ENCODE measurements around the gene RAB37.

The RAB37 gene

DNA sequence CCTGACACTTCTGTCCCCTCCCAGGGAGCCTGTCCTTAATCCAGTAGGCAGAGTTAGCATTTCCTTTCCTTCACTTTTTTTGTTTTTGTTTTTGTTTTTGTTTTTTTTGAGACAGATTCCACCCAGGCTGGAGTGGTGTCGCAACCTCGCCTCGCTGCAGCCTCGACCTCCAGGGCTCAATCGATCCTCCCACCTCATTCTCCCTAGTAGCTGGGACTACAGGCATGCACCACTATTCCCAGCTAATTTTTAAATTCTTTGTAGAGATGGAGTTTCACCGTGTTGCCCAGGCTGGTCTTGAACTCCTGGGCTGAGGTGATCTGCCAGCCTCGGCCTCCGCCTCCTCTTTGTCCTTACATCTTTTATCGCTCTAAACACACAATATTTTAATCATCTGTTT is 15.4 kb downstream of the RAB37 start:
- H3K9ac ChIP-seq (ENCODE audit: low read length), result no peak overlapping the region
- H2AFZ ChIP-seq (ENCODE audit: low read length), result no peak overlapping the region
- H3K79me2 ChIP-seq (ENCODE audit: insufficient read depth, low read length), result no peaks in the 10 kb centered on the region
- no peak overlapping the region for H3K4me2 ChIP-seq (ENCODE audit: low read length)
- no peaks in the 10 kb centered on the region for H3K9me3 ChIP-seq (ENCODE audit: low read length)
- no peaks in the 10 kb centered on the region for H3K9me2 ChIP-seq (ENCODE audit: low read depth, low read length)
- no peak overlapping the region for H3K4me3 ChIP-seq (ENCODE audit: low read depth, low read length, poor library complexity, severe bottlenecking)
- no peaks in the 10 kb centered on the region for H4K20me1 ChIP-seq (ENCODE audit: insufficient read depth, low read length)
- H3K27me3 ChIP-seq (ENCODE audit: insufficient read depth, low read length), result no peaks in the 10 kb centered on the region
- no peak overlapping the region for H3K27ac ChIP-seq (ENCODE audit: low read depth, low read length, poor library complexity, severe bottlenecking)
- no peak for TF ChIP-seq EZH2 (IDR thresholded peaks at IDR 0.05; ENCODE audit: borderline replicate concordance, low read length)
- no peak for TF ChIP-seq CTCF (IDR thresholded peaks at IDR 0.05; ENCODE audit: low read length)
- H3K4me1 ChIP-seq (ENCODE audit: insufficient read depth, low read length, severe bottlenecking), result peaks cover 17% of the 10 kb centered on the region
- no peaks in the 10 kb centered on the region for H3F3A ChIP-seq (ENCODE audit: insufficient read depth, low read length)
- H3K36me3 ChIP-seq (ENCODE audit: insufficient read depth, low read length), result no peaks in the 10 kb centered on the region

- Histone ChIP-seq H3K4me3 (ENCODE audit: low read depth, low read length, poor library complexity, severe bottlenecking) (no peak overlapping the region), H4K20me1 (ENCODE audit: insufficient read depth, low read length) (no peaks in the 10 kb centered on the region), H2AFZ (ENCODE audit: low read length) (no peak overlapping the region), H3K4me1 (ENCODE audit: insufficient read depth, low read length, severe bottlenecking) (peaks cover 13% of the 10 kb centered on the region), H3F3A (ENCODE audit: insufficient read depth, low read length) (no peaks in the 10 kb centered on the region), H3K4me2 (ENCODE audit: low read length) (no peak overlapping the region), H3K9me3 (ENCODE audit: low read length) (no peaks in the 10 kb centered on the region), H3K27me3 (ENCODE audit: insufficient read depth, low read length) (no peaks in the 10 kb centered on the region), H3K27ac (ENCODE audit: low read depth, low read length, poor library complexity, severe bottlenecking) (no peak overlapping the region), H3K36me3 (ENCODE audit: insufficient read depth, low read length) (no peaks in the 10 kb centered on the region), H3K79me2 (ENCODE audit: insufficient read depth, low read length) (no peaks in the 10 kb centered on the region), H3K9ac (ENCODE audit: low read length) (no peak overlapping the region), H3K9me2 (ENCODE audit: low read depth, low read length) (no peaks in the 10 kb centered on the region)
- TF ChIP-seq EZH2 (IDR thresholded peaks at IDR 0.05; ENCODE audit: borderline replicate concordance, low read length), result no peak
- TF ChIP-seq CTCF (IDR thresholded peaks at IDR 0.05; ENCODE audit: low read length), result no peak
Observed at GRCh38 chr17:74752822-74753401, 15.9 kb downstream of the RAB37 start.

DNA sequence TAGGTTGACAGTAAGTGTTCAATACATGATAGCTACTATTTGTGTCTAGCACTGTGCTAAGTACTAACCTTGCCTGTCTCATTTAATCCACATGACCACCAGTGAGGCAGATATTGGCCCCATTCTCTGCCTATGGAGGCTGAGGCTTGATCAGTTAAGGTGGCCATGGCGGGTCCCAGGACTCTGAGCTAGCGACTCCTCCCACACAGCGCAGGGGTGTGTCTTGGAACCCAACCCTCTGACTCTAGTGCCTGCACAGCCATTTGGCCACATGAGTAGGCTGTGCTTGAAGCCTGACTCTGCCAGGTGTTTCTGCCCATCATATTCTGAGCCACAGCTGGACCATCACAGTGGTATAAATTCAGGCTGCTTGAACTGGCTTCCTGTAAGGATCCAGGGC is 17.8 kb downstream of the RAB37 start:
- no peaks in the 10 kb centered on the region for H3K9me3 ChIP-seq (ENCODE audit: low read length)
- H3K79me2 ChIP-seq (ENCODE audit: insufficient read depth, low read length), result no peaks in the 10 kb centered on the region
- no peaks in the 10 kb centered on the region for H3F3A ChIP-seq (ENCODE audit: insufficient read depth, low read length)
- no peak overlapping the region for H3K4me3 ChIP-seq (ENCODE audit: low read depth, low read length, poor library complexity, severe bottlenecking)
- H3K4me2 ChIP-seq (ENCODE audit: low read length), result no peak overlapping the region
- peaks cover 13% of the 10 kb centered on the region for H3K4me1 ChIP-seq (ENCODE audit: insufficient read depth, low read length, severe bottlenecking)
- no peaks in the 10 kb centered on the region for H3K27me3 ChIP-seq (ENCODE audit: insufficient read depth, low read length)
- no peak for TF ChIP-seq CTCF (IDR thresholded peaks at IDR 0.05; ENCODE audit: low read length)
- no peak for TF ChIP-seq EZH2 (IDR thresholded peaks at IDR 0.05; ENCODE audit: borderline replicate concordance, low read length)
- no peak overlapping the region for H3K9ac ChIP-seq (ENCODE audit: low read length)
- H3K36me3 ChIP-seq (ENCODE audit: insufficient read depth, low read length), result no peaks in the 10 kb centered on the region
- H3K27ac ChIP-seq (ENCODE audit: low read depth, low read length, poor library complexity, severe bottlenecking), result no peak overlapping the region
- no peak overlapping the region for H2AFZ ChIP-seq (ENCODE audit: low read length)
- no peaks in the 10 kb centered on the region for H3K9me2 ChIP-seq (ENCODE audit: low read depth, low read length)
- H4K20me1 ChIP-seq (ENCODE audit: insufficient read depth, low read length), result no peaks in the 10 kb centered on the region
